ENCODE data around the gene PROM1. TPM values are rescaled to one million over a fixed set of nuclear protein-coding genes. Genes with fewer than 3 reads are reported as not detected.

Gene PROM1
- total and polyA plus RNA-seq, 2 of the 8 experiments (the other 6 are each of a cell fraction or from before 2014, with no cell fraction given) = 36.0 to 59.7 TPM

- H4K91ac ChIP-seq (replicated peaks; ENCODE audit: insufficient read length, low read length) = no peak overlapping the region
- no peak overlapping the region for H3K27ac ChIP-seq (ENCODE audit: low read depth, low read length)
- CTCF ChIA-PET (ENCODE audit: partially characterized antibody) = interaction anchor here (0.7 to 7.3 kb wide), 4 partner anchors 9 to 39 kb away, joined by 3 to 40 read pairs (median 6); no protein-coding TSS in a partner anchor
- H4K5ac ChIP-seq (ENCODE audit: insufficient read length, low read depth, low read length) = no peak overlapping the region
- H3K56ac ChIP-seq (replicated peaks; ENCODE audit: insufficient read length, low read depth, low read length) = no peak overlapping the region
- H3K4me3 ChIP-seq (ENCODE audit: extremely low read depth in 1 of 4, insufficient read depth in 2 of 4, low read depth in 3 of 4, low read length in 4 of 4) = no peak overlapping the region
- no peaks in the 10 kb centered on the region for H3K79me1 ChIP-seq (ENCODE audit: low read depth, low read length)
- H3K4me2 ChIP-seq (ENCODE audit: insufficient read depth in 1 of 2, low read depth in 2 of 2, low read length in 2 of 2) = no peak overlapping the region
- H3K18ac ChIP-seq (ENCODE audit: extremely low read depth, low read length) = no peak overlapping the region
- WGBS, 2 experiments (ENCODE audit: extremely low coverage in 1 of 2, insufficient coverage in 1 of 2, insufficient read length in 1 of 2, insufficient replicate concordance in 2 of 2, low coverage in 1 of 2, low lambda C conversion rate in 2 of 2, missing lambda C conversion rate in 1 of 2) = 89% methylated on average over 1 of the region's 1 CpG; no CpG with 5 or more reads in 1 of the 2 experiments
- no peak overlapping the region for H3K23ac ChIP-seq (ENCODE audit: insufficient read length)
- H2BK15ac ChIP-seq (ENCODE audit: low read length) = no peak overlapping the region
- no peaks in the 10 kb centered on the region for H3K4me1 ChIP-seq (replicated peaks in 1 of 4; ENCODE audit: control insufficient read depth in 3 of 4, insufficient read depth in 4 of 4, low read length in 3 of 4)
- peaks cover 0 to 3% of the 10 kb centered on the region in 2 experiments; a peak in 1 of 4 replicates for H3K9me3 ChIP-seq (ENCODE audit: insufficient read depth in 2 of 2, low read depth in 1 of 2, low read length in 1 of 2)
- H4K20me1 ChIP-seq (replicated peaks in 1 of 2; ENCODE audit: control insufficient read depth in 1 of 2, insufficient read depth in 2 of 2, low read length in 2 of 2) = no peaks in the 10 kb centered on the region
- no peaks in the 10 kb centered on the region for H3K23me2 ChIP-seq (ENCODE audit: low read depth, low read length)
- no peak overlapping the region for H3K4ac ChIP-seq (replicated peaks; ENCODE audit: insufficient read length, low read depth, low read length)
- no peak overlapping the region for H3K14ac ChIP-seq (ENCODE audit: insufficient read length)
- H3K9ac ChIP-seq (replicated peaks in 1 of 4; ENCODE audit: extremely low read depth in 1 of 4, low read depth in 3 of 4, low read length in 3 of 4) = no peak overlapping the region
- POLR2A ChIA-PET (ENCODE audit: partially characterized antibody) = no interaction called here
- H2BK120ac ChIP-seq (replicated peaks; ENCODE audit: low read depth, low read length) = no peak overlapping the region
- H4K8ac ChIP-seq (ENCODE audit: extremely low read depth, insufficient read depth, low read length) = no peak overlapping the region
- no peaks in the 10 kb centered on the region for H3K36me3 ChIP-seq (ENCODE audit: control insufficient read depth in 2 of 4, insufficient read depth in 4 of 4, low read length in 3 of 4)
- H3K79me2 ChIP-seq (ENCODE audit: control insufficient read depth in 1 of 2, insufficient read depth in 2 of 2, low read length in 2 of 2) = no peaks in the 10 kb centered on the region
- DNase-seq (ENCODE audit: low read depth in 1 of 2, low spot score in 2 of 2) (no peak), FAIRE-seq (no peak)
- H2AK5ac ChIP-seq (ENCODE audit: low read depth, low read length) = no peak overlapping the region
- no peak overlapping the region for H2BK12ac ChIP-seq (ENCODE audit: low read depth, low read length)
- H2AFZ ChIP-seq (ENCODE audit: low read length) = no peak overlapping the region
- no peaks in the 10 kb centered on the region for H3K27me3 ChIP-seq (replicated peaks in 1 of 4; ENCODE audit: control insufficient read depth in 3 of 4, extremely low read depth in 1 of 4, insufficient read depth in 3 of 4, low read length in 3 of 4)
- H2BK20ac ChIP-seq (ENCODE audit: low read length) = no peak overlapping the region
- H2BK5ac ChIP-seq (ENCODE audit: low read depth, low read length) = no peak overlapping the region
- no peak for TF ChIP-seq ASH2L (IDR thresholded peaks at IDR 0.05; ENCODE audit: low read length)
- TF ChIP-seq SUZ12 (IDR thresholded peaks at IDR 0.05; ENCODE audit: low read length) = no peak
- TF ChIP-seq SP1 (IDR thresholded peaks at IDR 0.05; ENCODE audit: low read depth, low read length) = no peak
- no peak for TF ChIP-seq KDM1A (IDR thresholded peaks at IDR 0.05; ENCODE audit: borderline replicate concordance, low read length)
- no peak for TF ChIP-seq NANOG (IDR thresholded peaks at IDR 0.05; ENCODE audit: insufficient read depth, low read depth, low read length, poor library complexity, severe bottlenecking)
- TF ChIP-seq KDM4A (IDR thresholded peaks at IDR 0.05; ENCODE audit: low read depth, low read length, severe bottlenecking) = no peak
- no peak for TF ChIP-seq TCF12 (IDR thresholded peaks at IDR 0.05; ENCODE audit: low read depth, low read length)
- no peak for TF ChIP-seq CTBP2 (IDR thresholded peaks at IDR 0.05; ENCODE audit: borderline replicate concordance, insufficient read depth, insufficient read length, low read length)
- TF ChIP-seq TAF1 (IDR thresholded peaks at IDR 0.05; ENCODE audit: low read depth, low read length) = no peak
- no peak for TF ChIP-seq FOSL1 (IDR thresholded peaks at IDR 0.05; ENCODE audit: insufficient read depth, low read depth, low read length)
- TF ChIP-seq CREB1 (IDR thresholded peaks at IDR 0.05) = no peak
- TF ChIP-seq TEAD4 (IDR thresholded peaks at IDR 0.05; ENCODE audit: low read depth, low read length) = no peak
These were observed 162.3 kb downstream of the PROM1 start for GRCh38 chr4:15921592-15921932.

All from H1 (cell line).